GM18909 (cell line): ENCODE results near the gene RPSA.
A peak's percentile ranks its signal among the peaks of the same experiment; 100 is the strongest.
"Not testable (repeated sequence)": the region's sequence is repeated elsewhere in the genome, so short reads cannot be mapped to it uniquely, and the experiment has no call there.

Experiments used
- ATAC-seq: cut with Tn5 transposase; IDR thresholded peaks from one replicate; pipeline ENCODE4 v1.9.1; 2021; ENCODE audit warnings: mild to moderate bottlenecking; ENCODE audit not compliant: unreplicated experiment, poor library complexity

Gene RPSA

DNA sequence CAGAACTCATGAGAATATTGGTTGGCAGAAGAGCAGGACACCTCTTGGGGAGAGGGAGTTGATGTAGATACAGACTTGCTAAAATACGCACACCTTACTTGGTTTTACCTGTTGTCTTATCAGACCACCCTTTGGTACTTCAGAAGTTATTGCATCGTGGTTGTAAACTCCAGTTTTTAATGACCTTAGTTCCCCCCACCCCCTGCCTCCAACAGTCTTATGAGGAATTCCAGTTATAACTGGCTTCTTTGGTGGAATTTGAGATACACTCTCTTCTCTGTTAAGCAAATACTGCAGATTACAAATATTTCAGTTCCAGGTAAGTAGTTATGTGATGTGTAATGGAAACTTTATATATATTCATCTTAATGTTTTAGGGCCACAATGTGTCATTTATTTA, 18.4 kb upstream of the RPSA start:
- no peak for ATAC-seq

DNA sequence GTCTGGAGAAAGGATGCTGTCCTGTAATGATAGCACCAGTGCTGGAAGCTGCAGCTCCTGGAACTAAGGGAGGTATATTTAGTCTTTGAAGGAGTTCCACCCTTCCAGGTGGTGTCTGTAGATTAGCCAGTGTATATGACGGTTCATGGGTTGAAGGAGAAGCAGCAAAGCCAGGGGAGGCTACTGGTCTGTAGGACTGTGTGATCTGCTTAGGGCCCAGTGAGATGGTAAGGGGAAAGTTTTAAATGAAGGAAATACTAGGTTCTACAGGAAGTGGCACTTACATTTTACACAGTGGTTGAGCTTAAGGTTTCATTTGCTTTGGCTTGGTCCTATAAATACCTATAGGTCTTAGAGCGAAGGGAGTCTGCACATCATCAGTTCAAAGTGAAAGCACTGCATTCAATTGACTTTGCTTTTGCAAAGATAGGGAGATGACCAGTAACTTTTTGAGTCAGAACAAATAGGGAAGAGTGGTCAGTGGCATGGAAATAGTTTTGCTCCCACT, 17.7 kb upstream of the RPSA start:
- peak; percentile 81 for ATAC-seq

GRCh38 chr3:39390181-39390580, 16.3 kb upstream of the RPSA start:
- ATAC-seq: no peak

- no peak for ATAC-seq
Observed at GRCh38 chr3:39396690-39397089, 9.8 kb upstream of the RPSA start.

DNA sequence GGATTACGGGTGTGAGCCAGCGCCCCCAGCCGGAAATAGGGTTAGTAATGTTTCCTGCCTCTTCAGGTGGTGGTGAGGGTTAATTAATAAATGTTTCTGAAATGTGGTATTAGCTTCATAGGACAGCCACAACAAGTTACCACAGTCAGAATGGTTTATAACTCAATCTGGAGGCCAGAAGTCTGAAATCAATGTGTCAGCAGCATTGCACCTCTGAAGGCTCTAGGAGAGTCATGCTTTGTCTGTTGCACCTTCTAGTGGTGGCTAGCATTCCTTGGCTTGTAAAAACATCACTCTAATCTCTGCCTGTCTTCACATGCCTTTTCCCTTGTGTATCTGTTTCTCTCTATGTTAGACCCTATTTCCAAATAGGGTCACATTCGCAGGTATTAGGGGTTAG, 7.8 kb upstream of the RPSA start:
- no peak for ATAC-seq

GRCh38 chr3:39401983-39402382, 4.5 kb upstream of the RPSA start:
- ATAC-seq: no peak

- no peak for ATAC-seq
Observed at GRCh38 chr3:39404943-39405686, 1.4 kb upstream of the RPSA start.

DNA sequence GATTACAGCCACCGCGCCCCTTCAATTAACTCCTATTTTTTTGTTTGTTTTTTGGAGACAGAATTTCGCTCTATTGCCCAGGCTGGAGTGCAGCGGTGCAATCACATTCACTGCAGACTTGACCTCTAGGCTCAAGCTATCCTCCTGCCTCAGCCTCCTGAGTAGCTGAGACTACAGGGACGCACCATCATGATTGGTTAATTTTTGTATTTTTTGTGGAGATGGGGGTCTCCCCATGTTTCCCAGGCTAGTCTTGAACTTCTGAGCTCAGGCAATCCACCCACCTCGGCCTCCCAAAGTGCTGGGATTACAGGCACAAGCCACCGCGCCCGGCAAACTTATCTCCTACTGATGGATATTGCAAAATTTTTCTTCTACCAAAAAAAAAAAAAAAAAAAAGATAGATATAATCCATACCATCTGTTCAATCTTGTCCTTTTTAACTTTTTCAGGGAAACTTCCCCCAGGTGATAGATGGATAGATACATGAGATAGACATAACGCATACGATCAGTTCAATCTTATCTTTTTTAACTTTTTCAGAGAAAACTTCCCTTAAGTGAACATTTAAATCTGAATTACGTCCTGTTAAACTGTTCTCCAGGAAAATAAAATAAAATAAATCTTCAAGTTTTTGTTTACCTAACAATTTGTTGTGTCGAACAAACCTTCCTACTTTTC, 693 bp upstream of the RPSA start:
- ATAC-seq: no peak

- no peak for ATAC-seq
Observed at GRCh38 chr3:39407259-39407629, 724 bp downstream of the RPSA start.

DNA sequence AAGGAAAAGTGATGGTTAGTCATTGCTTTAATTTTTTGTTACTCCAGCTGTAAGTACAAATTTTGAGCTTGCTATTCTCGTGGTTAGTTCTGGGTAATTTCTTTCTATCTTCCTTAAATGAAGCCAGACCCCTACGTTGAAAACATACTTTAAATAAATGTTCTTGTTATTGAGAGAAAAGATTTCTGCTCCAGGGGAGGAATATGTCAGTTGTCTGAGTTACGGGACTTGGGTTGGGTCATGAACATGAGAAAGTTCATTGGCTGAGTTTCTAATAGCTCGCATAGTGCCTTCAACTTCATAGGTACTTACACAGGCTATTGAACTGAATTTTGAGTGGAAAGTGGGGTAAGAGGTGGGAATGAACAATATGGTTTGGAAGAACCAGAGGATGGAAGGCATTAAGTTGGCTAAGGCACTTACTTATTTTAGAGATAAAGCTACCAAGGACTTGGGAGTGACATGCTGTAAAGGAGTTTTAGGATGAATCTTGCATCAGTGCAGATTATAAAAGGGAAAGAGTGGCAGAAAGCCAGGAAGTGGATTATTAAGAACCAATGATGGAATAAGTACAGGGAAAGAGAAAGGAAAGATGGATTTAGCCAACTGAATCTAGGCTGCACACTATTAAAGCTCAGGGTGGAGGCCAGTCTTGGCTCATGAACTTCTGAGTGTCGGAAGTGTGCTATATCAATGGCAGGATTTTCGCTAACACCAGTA, 1.4 kb downstream of the RPSA start:
- ATAC-seq: no peak

DNA sequence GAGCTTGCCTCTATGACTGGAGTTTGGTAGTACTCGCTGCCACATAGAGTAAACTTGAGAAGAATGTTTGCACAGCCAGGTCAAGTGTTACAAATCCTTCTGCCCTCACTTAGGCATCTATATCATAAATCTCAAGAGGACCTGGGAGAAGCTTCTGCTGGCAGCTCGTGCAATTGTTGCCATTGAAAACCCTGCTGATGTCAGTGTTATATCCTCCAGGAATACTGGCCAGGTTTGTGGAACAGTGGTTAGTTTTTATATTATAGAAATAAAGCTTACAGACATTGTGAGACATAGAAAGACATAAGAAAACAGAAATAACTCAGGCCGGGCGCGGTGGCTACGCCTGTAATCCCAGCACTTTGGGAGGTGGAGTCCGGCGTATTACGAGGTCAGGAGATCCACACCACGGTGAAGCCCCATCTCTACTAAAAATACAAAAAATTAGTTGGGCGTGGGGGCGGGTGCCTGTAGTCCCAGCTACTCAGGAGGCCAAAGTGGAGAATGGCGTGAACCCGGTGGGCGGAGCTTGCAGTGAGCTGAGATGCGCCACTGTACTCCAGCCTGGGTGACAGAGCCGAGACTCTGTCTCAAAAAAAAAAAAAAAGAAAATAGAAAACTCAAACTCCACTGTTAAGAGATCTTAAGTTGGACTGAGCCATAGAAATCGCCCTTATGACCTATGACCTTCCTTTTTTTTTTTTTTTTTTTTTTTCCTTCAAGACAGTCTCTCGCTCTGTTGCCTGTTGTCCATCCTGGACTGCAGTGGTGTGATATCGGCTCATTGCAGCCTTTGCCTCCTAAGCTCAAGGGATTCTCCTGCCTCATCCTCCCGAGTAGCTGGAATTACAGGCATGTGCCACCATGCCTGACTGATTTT, 2.2 kb downstream of the RPSA start:
- no peak for ATAC-seq

- ATAC-seq: no peak
Observed at GRCh38 chr3:39409514-39410136, 3.1 kb downstream of the RPSA start.

DNA sequence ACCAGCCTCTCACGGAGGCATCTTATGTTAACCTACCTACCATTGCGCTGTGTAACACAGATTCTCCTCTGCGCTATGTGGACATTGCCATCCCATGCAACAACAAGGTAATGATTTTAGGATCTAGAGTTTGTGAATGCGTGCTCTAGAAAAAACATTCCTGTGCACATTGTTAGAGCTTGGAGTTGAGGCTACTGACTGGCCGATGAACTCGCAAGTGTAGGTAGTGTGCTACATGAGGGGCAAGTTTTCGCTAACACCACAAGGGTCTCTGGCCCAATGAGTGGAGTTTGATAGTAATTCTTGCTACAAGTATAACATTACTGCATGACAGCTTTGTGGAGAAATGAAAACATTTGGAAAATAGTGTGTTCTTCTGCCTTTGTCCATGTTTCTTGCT, 4.4 kb downstream of the RPSA start:
- ATAC-seq: no peak

- no peak for ATAC-seq
Observed at GRCh38 chr3:39412668-39413260, 6.2 kb downstream of the RPSA start.

DNA sequence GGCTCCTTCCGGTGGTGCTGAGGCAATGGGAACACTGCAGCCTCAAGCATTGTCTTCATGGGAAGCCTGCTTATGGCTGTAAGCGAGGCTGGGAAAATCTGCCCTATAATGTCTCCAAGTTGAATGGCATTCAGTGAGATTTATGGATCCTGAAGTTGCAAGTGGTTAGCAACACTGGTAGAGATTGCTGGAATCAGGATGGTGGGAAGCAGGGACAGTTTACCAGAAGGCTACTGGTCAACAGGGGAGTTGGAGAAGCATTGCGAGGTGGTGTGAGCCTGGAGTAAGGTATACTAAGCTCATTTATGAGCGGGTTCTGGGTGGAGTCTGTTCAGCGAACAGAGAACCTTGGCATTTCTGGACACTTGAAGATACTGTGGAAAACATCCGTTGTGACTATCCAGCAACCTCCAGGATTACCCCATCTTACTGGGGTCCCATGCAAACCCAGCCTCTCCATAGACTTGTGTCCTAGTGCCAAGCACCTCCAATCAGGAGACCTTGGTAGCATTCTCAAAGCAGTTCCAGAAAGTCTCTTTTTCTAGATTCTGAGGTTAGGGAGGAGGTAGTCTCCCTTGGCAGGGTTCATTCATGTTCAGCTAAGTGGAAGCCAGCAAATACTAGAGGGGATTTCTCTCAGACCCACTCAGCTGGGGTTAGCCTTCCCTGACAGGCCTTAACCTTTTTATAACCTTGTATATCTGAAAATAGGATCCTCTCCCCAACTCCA, 7.3 kb downstream of the RPSA start:
- no peak for ATAC-seq

GRCh38 chr3:39414421-39414907, 7.9 kb downstream of the RPSA start:
- no peak for ATAC-seq

- not testable (repeated sequence) for ATAC-seq
Observed at GRCh38 chr3:39415302-39415701, 8.8 kb downstream of the RPSA start.

- no peak for ATAC-seq
Observed at GRCh38 chr3:39415983-39416382, 9.5 kb downstream of the RPSA start.

DNA sequence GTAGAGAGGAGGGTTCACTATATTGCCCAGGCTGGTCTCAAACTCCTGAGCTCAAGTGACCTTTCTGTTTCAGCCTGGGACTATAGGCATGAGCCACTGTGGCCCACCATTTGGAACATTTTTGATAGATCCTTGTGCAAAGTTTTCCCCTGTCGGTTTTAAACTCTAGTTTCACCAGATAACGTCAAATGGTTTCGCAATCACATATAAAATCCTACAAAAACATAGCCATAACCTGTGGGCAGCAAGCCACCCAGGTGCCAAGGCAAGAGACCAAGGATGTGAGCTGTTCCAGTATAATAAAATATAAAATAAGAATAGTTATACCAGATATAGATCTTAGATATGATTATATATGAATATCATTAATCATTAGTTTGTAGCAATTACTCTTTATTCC, 10.5 kb downstream of the RPSA start:
- not testable (repeated sequence) for ATAC-seq
